OCI-LY3 (cell line): ENCODE results near the gene DDX43.

ENCODE experiments used
- EZH2phosphoT487 ChIP-seq: fragments of 200-600 bp; shearing (Covaris generic); IDR thresholded peaks from 2 replicates; pipeline ENCODE4 v1.6.1; 2018; ENCODE audit warnings: antibody characterized with exemption, mixed run types, low read depth
- TF ChIP-seq, protein P1 (sequence below): fragments of 200-600, 300-600 bp; sonication (generic); IDR thresholded peaks from 2 replicates; pipeline ENCODE4 v1.5.1; 2014; ENCODE audit warnings: antibody characterized with exemption, low read length, low read depth

DNA sequence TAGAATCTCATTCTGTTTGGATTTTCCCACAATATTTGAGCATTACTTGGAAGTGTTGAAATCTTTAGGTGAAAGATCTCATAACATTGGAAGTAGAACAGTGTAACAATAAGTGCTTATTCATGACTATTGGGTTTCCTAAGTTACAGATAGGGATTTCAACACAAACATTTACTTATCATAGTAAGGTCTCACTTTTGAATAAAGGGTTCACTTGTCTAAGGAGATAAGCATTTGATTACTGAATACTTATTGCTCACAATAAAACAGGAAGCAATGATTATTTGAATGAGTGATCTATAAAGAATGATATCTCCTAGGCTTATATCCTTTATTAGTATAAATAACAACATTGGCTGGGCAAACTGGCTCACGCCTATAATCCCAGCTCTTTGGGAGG lies 14.8 kb downstream of the DDX43 start:
- TF ChIP-seq, protein P1, sequence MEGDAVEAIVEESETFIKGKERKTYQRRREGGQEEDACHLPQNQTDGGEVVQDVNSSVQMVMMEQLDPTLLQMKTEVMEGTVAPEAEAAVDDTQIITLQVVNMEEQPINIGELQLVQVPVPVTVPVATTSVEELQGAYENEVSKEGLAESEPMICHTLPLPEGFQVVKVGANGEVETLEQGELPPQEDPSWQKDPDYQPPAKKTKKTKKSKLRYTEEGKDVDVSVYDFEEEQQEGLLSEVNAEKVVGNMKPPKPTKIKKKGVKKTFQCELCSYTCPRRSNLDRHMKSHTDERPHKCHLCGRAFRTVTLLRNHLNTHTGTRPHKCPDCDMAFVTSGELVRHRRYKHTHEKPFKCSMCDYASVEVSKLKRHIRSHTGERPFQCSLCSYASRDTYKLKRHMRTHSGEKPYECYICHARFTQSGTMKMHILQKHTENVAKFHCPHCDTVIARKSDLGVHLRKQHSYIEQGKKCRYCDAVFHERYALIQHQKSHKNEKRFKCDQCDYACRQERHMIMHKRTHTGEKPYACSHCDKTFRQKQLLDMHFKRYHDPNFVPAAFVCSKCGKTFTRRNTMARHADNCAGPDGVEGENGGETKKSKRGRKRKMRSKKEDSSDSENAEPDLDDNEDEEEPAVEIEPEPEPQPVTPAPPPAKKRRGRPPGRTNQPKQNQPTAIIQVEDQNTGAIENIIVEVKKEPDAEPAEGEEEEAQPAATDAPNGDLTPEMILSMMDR = no peak
- no peak for TF ChIP-seq EZH2phosphoT487
